Stimulated activated CD8-positive, alpha-beta memory T cell treated with anti-CD3 and anti-CD28 coated beads, Interleukin-12 subunit alpha, Interleukin-12 subunit beta, amount 100 ng/mL, for 1 hour (primary cell): ENCODE results near the gene YIF1A.
"Not testable (repeated sequence)": the region's sequence is repeated elsewhere in the genome, so short reads cannot be mapped to it uniquely, and the experiment has no call there.

ENCODE experiments used
- DNase-seq: peaks from one replicate; pipeline ENCODE4 v3.0.0-alpha.2; 2020; ENCODE audit warnings: low read depth

Gene YIF1A

DNA sequence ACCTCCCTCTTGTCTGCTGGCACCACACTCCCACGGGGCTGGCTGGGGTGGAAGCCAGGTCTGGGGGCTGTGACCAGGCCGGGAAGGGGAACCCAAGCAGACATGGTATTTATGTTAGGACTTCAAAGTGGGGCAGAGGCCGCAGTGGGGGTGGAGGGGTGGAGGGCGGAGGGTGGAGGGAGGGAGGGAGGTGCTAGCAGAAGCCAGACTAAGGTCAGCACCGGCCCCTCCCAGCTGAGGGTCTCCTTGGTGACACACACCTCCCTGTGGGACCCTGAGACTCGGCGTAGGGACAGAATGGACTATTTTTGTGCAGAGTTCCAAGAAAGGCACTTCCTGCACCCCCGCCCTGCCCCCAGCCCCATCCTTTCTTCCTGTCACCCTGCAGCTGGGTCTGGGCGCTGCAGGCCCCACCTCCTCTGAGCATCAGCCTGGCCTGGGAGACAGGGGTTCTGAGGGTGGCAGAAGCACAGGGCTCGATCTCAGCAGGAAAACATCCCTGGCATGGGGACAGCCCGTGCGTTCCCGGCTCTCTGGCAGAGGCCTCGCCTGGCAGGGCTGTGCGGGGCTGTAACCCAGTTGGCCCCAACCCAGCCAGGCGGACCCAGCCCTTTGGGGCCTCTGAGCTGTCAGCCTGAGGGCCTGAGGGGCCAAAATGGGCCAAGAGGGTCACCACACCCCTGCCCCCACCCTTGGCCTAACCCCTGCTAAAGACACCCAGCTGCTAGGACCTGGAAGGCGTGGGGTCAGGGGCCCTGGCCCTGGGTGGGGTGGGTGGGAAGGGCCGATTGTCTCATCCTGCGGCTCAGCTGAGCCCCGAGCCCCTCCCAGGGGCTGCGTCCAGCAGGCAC is 37.5 kb upstream of the YIF1A start:
- DNase-seq = no peak

- no peak for DNase-seq
Measured at GRCh38 chr11:66325263-66325671, 36.3 kb upstream of the YIF1A start.

- no peak for DNase-seq
Measured at GRCh38 chr11:66324664-66325063, 35.7 kb upstream of the YIF1A start.

GRCh38 chr11:66323684-66324083 is 34.7 kb upstream of the YIF1A start:
- no peak for DNase-seq

DNA sequence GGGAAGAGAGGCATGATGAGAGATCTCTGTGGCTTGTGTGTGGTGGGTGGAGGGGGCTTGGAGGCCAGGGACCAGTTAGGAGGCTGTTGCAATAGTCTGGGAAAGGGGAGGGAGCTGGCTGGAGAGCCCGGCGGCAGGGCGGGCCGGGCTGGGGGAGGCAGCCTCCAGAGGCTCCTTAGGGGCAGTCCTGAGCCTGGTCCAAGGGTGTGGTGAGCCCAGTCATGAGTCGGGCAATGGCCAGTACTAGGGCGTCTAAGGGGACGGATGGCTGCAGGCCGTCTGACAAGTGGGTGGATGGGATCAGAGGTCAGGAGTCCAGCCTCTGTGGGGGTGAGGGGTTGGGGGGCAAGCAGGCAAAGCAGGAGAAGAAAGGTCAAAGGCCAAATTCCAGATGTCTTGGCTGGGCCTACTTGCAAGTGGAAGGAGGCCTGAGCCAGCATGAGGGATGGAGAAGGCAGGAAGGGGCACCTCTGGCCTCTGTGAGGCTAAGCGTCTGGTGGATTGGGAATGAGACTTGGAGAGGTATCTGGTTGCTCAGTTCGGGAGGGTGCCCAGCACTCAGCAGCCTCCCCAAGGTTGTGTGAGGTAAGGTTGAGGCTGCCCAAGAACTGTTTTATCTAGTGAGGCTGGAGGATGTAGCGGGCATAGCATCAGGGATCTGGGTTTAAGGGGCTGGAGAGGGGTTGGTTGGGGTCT is 33.9 kb upstream of the YIF1A start:
- DNase-seq = no peak

DNA sequence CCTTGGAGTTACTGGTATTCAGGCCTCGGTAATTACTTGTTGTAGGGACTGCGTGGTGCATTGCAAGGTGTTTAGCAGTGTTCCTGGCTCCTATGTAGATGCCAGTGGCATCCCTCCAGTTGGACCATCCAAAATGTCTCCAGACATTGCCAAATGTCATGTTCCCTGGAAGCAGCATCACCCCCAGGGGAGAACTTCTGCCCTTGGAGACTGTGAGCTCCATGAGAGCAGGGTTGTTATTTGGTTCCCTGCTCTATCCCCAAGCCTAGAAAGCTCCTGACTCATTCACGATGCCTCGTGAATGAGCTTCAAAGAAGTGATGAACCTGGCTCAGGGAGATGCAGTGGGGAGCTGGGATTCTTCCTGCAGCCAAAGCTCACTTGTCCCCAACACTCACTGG is 32.7 kb upstream of the YIF1A start:
- no peak for DNase-seq

DNA sequence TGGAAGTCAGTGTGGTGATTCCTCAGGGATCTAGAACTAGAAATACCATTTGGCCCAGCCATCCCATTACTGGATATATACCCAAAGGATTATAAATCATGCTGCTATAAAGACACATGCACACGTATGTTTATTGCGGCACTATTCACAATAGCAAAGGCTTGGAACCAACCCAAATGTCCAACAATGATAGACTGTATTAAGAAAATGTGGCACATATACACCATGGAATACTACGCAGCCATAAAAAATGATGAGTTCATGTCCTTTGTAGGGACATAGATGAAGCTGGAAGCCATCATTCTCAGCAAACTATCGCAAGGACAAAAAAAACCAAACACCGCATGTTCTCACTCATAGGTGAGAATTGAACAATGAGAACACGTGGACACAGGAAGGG is 31.8 kb upstream of the YIF1A start:
- not testable (repeated sequence) for DNase-seq

DNA sequence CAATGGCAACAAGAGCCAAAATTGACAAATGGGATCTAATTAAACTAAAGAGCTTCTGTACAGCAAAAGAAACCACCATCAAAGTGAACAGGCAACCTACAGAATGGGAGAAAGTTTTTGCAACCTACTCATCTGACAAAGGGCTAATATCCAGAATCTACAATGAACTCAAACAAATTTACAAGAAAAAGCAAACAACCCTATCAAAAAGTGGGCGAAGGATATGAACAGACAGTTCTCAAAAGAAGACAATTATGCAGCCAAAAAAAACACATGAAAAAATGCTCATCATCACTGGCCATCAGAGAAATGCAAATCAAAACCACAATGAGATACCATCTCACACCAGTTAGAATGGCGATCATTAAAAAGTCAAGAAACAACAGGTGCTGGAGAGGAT is 31.3 kb upstream of the YIF1A start:
- not testable (repeated sequence) for DNase-seq

DNA sequence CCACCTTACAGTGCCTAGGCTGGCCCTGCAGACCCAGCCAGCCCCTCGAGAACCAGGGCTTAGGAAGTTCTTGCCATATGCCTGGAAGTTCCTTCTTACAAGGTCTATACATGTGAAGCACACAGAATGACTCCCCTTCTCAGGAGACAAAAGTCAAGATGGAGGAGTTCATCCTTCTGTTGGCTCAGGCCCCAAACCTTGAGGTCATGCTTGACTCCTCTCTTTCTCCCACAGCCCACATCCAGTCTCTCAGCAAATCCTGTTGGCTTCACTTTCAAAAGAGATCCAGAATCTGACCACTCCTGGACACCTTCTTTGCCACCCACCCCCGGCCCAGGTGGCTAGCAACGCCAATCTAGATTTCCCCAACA is 29.6 kb upstream of the YIF1A start:
- DNase-seq = no peak

DNA sequence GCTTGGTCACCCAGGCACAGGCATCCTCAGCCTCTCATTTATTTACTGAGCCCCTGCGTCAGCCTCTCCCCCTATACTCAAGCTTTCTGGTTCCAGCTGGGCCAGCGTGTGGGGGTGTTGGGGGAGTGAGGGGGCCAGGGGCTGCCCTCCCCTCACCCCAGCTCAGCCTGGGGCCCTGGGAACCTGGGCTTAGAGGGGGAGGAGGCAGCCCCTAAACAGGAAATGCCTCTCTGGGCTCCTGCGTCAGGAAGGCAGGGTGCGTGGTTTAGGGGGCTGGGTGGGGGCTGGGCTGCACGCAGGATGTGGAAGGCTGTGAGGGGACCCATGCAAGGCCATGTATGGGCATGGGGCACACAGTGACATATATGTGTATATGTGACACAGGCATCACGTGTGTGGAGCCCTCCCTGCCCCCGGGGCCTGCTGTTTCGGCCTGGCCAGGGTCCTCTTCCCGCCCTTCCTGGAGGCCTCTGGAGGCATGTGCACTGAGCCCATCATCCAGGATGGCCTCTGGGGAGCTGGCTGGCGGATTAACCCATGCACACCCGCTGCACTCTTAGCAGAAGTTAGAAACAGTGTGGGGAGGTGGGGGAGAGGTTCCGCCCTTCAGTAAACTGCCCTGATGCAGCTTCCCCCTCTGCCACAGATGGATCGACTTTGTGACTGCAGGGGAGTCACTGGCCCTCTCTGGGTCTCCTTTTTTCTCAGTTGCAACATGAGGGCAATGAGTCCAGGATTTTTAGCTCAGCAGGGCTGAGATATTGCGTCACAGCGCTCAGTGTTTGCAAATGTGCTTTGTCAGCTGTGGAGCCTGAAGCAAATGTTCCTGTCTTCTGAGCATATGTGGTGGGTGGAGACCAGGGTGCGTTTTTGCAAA is 29.0 kb upstream of the YIF1A start:
- peak; percentile 58 for DNase-seq

GRCh38 chr11:66317322-66317722 is 28.4 kb upstream of the YIF1A start:
- DNase-seq = no peak

GRCh38 chr11:66316849-66317251 is 27.9 kb upstream of the YIF1A start, which contains the start of gene CD248:
CD248 (minus strand) TSS chr11:66317044; CDS start chr11:66317027, 17 bp downstream.
- no peak for DNase-seq

GRCh38 chr11:66315921-66316811 is 27.2 kb upstream of the YIF1A start:
- DNase-seq = no peak

GRCh38 chr11:66315498-66315885 is 26.5 kb upstream of the YIF1A start:
- DNase-seq = no peak

DNA sequence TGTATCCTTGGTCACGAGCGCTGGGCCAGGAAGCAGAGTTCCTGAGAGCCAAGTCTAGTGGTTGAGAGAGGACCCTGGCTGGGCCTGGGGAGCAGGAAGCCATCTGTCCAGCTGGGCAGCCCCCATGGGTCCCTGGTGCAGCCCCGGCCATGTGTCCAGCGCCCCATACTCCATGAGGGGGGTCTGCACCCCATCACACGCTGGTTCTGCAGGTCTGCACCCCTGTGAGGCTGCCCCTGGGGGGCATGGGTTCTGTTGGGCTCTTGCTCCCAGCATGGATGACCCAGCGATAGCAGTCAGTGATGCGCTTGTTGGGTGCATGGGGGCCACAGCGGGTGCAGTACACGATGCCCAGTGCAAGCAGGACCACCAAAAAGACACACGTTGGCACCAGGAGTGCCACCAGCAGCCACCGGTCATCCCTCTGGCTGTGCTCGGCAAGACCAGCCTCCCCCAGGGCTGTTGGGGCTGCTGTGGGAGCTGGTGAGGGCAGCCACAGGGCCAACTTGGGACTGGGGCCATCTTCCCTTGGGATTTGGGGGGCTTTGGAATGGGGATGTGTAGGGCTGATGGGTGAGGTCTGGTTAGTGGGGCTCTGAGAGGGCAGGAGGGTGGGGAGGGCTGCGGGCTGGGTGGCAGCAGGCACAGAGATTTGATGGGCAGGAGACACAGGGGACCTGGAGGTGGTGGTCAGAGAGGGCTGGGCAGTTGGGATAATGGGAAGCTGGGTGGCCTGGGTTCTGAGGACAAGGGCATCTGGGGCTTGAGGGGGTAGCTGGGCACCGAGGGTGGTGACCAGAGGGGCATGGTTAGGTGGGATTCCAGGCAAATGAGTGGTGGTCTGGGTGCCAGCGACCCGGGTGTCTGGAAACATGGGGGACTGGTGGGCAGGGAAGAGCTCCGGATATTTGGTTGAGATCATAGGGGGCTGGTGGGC is 25.9 kb upstream of the YIF1A start:
- DNase-seq = no peak

DNA sequence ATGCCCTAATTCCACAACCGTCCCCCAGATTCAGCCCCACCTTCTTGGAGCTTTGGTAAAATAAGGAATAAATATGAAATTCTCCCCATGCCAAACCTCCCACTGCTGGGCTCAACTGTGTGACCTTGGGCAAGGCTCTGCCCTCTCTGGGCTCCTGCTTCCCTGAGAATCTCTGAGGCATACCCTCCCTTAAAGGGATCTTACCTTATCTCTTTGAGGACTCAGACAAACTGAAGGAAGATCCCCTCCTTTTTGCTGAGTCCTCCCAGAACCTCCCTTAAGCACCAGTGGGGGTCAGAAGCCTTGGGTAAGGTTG is 25.2 kb upstream of the YIF1A start:
- no peak for DNase-seq

DNA sequence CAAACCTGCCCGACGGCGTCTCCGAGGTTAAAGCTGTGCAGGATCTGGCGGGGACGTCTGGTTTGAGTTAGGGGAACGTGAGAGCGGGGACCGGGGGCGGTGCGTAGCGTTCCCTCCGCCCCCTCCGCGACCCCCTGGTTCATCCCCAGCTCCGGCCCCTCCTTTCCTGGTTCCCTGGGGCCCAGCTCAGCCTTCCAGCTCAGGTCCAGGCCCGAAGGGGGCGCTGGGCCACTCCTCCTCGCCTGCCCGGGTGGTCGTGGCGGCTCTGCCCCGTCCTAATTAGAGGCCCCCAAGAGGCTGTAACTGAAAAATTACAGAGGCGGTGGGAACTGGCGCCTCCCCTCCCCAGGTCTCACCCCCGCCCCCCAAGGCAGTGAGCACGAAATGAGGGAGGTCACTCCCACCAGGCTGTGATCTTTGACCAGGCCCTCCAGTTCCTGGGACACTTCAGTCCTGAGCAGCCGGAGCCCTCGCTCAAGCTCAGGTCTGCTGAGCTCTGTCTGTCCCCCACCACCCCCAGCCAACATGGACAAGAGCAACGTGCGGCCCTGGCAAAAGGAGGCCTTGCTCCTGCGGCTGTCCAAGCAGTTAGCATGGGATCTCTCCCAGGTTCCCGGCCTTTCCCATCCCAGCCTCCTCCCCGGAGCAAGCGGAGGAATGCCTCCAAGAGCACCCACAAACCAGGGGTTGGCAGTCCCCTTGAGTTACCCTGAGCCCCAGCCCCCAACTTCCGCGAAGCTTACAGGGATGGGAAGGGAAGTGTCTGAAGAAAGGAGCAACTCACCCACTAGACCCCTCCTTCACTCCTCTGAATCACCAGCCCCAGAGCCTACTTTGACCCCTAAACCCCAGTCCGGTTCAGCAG is 24.6 kb upstream of the YIF1A start:
- no peak for DNase-seq

- DNase-seq = peak; percentile 97
Measured at GRCh38 chr11:66312549-66313320, 23.8 kb upstream of the YIF1A start.
